Measurements from ENCODE around the gene ARHGEF18. TPM values are rescaled to one million over a fixed set of nuclear protein-coding genes. Genes with fewer than 3 reads are reported as not detected.

The ARHGEF18 gene
- total RNA-seq, 1 experiment from 2014 or later: 38.3 TPM

- Histone ChIP-seq H3K9me3 (ENCODE audit: control insufficient read depth, low read depth, low read length) (no peaks in the 10 kb centered on the region), H3K27ac (ENCODE audit: insufficient read length, low read depth, low read length) (no peak overlapping the region), H3K14ac (ENCODE audit: insufficient read depth, low read length) (0 out of 2 replicates have a peak overlapping the region, but pooled peaks have one; percentile 13), H4K91ac (ENCODE audit: insufficient read length, low read depth, low read length) (no peak overlapping the region), H2BK5ac (ENCODE audit: insufficient read length, low read length) (no peak overlapping the region), H3K9ac (ENCODE audit: extremely low read depth, insufficient read length, low read length) (no peak overlapping the region), H3K4me2 (ENCODE audit: insufficient read depth, insufficient read length, low read length) (no peak overlapping the region), H2AFZ (ENCODE audit: low read length) (no peak overlapping the region), H3K18ac (ENCODE audit: insufficient read length, low read depth, low read length) (no peak overlapping the region), H4K20me1 (ENCODE audit: control insufficient read depth, insufficient read depth, insufficient read length) (no peaks in the 10 kb centered on the region), H3K23ac (ENCODE audit: insufficient read length, low read depth, low read length) (no peak overlapping the region), H3K4me1 (ENCODE audit: insufficient read depth, low read length) (no peaks in the 10 kb centered on the region), H2BK120ac (ENCODE audit: low read depth, low read length, poor library complexity, severe bottlenecking) (no peak overlapping the region), H3K56ac (ENCODE audit: insufficient read length, low read depth, low read length) (no peak overlapping the region), H2BK20ac (ENCODE audit: low read depth, low read length, poor library complexity, severe bottlenecking) (no peak overlapping the region), H3K79me1 (ENCODE audit: insufficient read depth, low read depth, low read length, poor library complexity, severe bottlenecking) (no peaks in the 10 kb centered on the region), H4K5ac (ENCODE audit: insufficient read length, low read depth, low read length) (no peak overlapping the region), H2AK5ac (ENCODE audit: insufficient read length, low read length) (no peak overlapping the region), H3K79me2 (ENCODE audit: insufficient read depth, low read length) (no peaks in the 10 kb centered on the region), H2BK15ac (ENCODE audit: low read depth, low read length) (no peak overlapping the region), H3K23me2 (ENCODE audit: insufficient read length, low read depth, low read length, poor library complexity, severe bottlenecking) (peaks cover 3% of the 10 kb centered on the region), H4K8ac (replicated peaks; ENCODE audit: insufficient read length, low read depth, low read length) (no peak overlapping the region), H3K4ac (ENCODE audit: low read depth, low read length) (no peak overlapping the region), H3K27me3 (ENCODE audit: insufficient read depth, low read length) (no peaks in the 10 kb centered on the region), H3T11ph (ENCODE audit: low read length) (no peak overlapping the region), H2BK12ac (ENCODE audit: insufficient read length, low read depth, low read length) (no peak overlapping the region)
- H3K4me1 Mint-ChIP-seq: peaks cover 14 to 25% of the 10 kb centered on the region in 2 experiments
- TF ChIP-seq CTCF (conservative IDR thresholded peaks at IDR 0.05): no peak
- H3K36me3 Mint-ChIP-seq (ENCODE audit: insufficient read depth in 1 of 3, low read depth in 3 of 3): no peaks in the 10 kb centered on the region
- no peak for DNase-seq
- no peak overlapping the region for H3K27ac Mint-ChIP-seq
- no CpG with 5 or more reads among the region's 11 CpGs for WGBS (ENCODE audit: extremely low coverage, insufficient read length, low lambda C conversion rate)
- H3K4me3 Mint-ChIP-seq: no peak overlapping the region
- H3K9me3 Mint-ChIP-seq: no peaks in the 10 kb centered on the region
- peaks cover 6% of the 10 kb centered on the region for H3K27me3 Mint-ChIP-seq (ENCODE audit: low read depth)
Measured at GRCh38 chr19:7372810-7373209, 24.1 kb downstream of the ARHGEF18 start.

Measured in H9 (cell line).